K562 (cell line): ENCODE measurements around the gene POTEG. TPM values are rescaled to one million over a fixed set of nuclear protein-coding genes. Genes with fewer than 3 reads are reported as not detected.
"Not testable (repeated sequence)": the region's sequence is repeated elsewhere in the genome, so short reads cannot be mapped to it uniquely, and the experiment has no call there.

Source experiments
- ATAC-seq: fragments of 200-7000 bp; cut with Tn5 transposase; 3 replicates; pipeline ENCODE4 v1.9.1; 2020; ENCODE audit warnings: moderate library complexity
- BruUV-seq: library from RNA; stranded (reverse); fragments of 400-500 nt; replicated peaks from 2 replicates; lab custom pipeline; 2021; lab: Mats Ljungman, UMichigan
- CTCF ChIA-PET: fragments of 300-600 bp; formaldehyde crosslinking; extraction: SDS; loops from one replicate; lab custom pipeline; 2021; ENCODE audit warnings: low intra/inter-chr PET ratio; lab: Yijun Ruan, JAX
- POLR2A ChIA-PET: fragments of 300-600, 350-650 bp; sonication (Branson Sonifier 250); formaldehyde crosslinking; extraction: SDS; loops from one replicate; lab custom pipeline; 2021; ENCODE audit warnings: antibody characterized with exemption, inconsistent platforms; lab: Yijun Ruan, JAX
- DNase-seq, 4 experiments: peaks; one replicate each; pipeline versions ENCODE4 v3.0.0 to v3.0.0-alpha.2; 2011 to 2018; ENCODE audit warnings: low spot score in 3 of 4, mixed read lengths in 3 of 4; ENCODE audit errors: extremely low read depth in 1 of 4
- FAIRE-seq: peaks from 2 replicates; lab custom pipeline; 2011; peaks lifted over from hg19 to GRCh38; lab: Jason Lieb, UNC
- H2AFZ ChIP-seq: 2 replicates; pipeline ENCODE4 v1.6.0; 2011; ENCODE audit warnings: low read depth, low read length, control low read depth, inconsistent platforms
- H3K27ac ChIP-seq: fragments of 200-600 bp; 3 replicates; pipeline ENCODE4 v1.8.0; 2011; ENCODE audit warnings: low read depth, mild to moderate bottlenecking, control low read depth, inconsistent platforms, low read length, moderate library complexity, mixed read lengths; ENCODE audit errors: extremely low read depth
- H3K27me3 ChIP-seq, 2 experiments: fragments of 300-600 bp in 1 of 2; 2 replicates in 1 of 2; 3 replicates in 1 of 2; pipeline versions ENCODE4 v1.6.0 to v1.8.0; 2011; ENCODE audit warnings: inconsistent platforms in 2 of 2, low read length in 2 of 2, mild to moderate bottlenecking in 1 of 2, mixed read lengths in 1 of 2, moderate library complexity in 1 of 2; ENCODE audit not compliant: control insufficient read depth in 2 of 2, insufficient read depth in 2 of 2
- H3K36me3 ChIP-seq: fragments of 300-600 bp; 3 replicates; pipeline ENCODE4 v1.8.0; 2011; ENCODE audit warnings: mild to moderate bottlenecking, low read length, inconsistent platforms; ENCODE audit not compliant: control insufficient read depth, insufficient read depth
- H3K4me1 ChIP-seq, 2 experiments: fragments of 200-600 bp in 1 of 2; replicated peaks in 1 of 2; 2 replicates in 1 of 2; 3 replicates in 1 of 2; pipeline versions ENCODE4 v1.5.1 to v1.8.0; 2011; ENCODE audit warnings: inconsistent platforms in 2 of 2, low read length in 2 of 2, mild to moderate bottlenecking in 1 of 2, mixed read lengths in 1 of 2, moderate library complexity in 1 of 2; ENCODE audit not compliant: control insufficient read depth in 2 of 2, insufficient read depth in 2 of 2
- H3K4me2 ChIP-seq: 2 replicates; pipeline ENCODE4 v1.6.1; 2011; ENCODE audit warnings: low read length, control low read depth, inconsistent platforms, mixed read lengths; ENCODE audit not compliant: insufficient read depth
- H3K4me3 ChIP-seq: fragments of 200-600 bp; sonication (generic), shearing (Covaris generic); 2 replicates; pipeline ENCODE4 v1.5.1; 2016; ENCODE audit warnings: control low read depth, inconsistent platforms
- H3K79me2 ChIP-seq: fragments of 200-600 bp; 3 replicates; pipeline ENCODE4 v1.8.0; 2011; ENCODE audit warnings: low read length, inconsistent platforms; ENCODE audit not compliant: control insufficient read depth, insufficient read depth
- H3K9ac ChIP-seq, 2 experiments: 2 replicates each; pipeline versions ENCODE4 v1.6.0 to v1.6.1; 2011; ENCODE audit warnings: low read depth in 2 of 2, low read length in 2 of 2, control low read depth in 1 of 2, inconsistent platforms in 1 of 2, mild to moderate bottlenecking in 1 of 2, mixed read lengths in 1 of 2; ENCODE audit not compliant: insufficient read depth in 1 of 2
- H3K9me1 ChIP-seq: one replicate; pipeline ENCODE4 v1.6.0; 2011; ENCODE audit warnings: inconsistent platforms, mild to moderate bottlenecking, low read length, moderate library complexity; ENCODE audit not compliant: control insufficient read depth, insufficient read depth
- H3K9me3 ChIP-seq: replicated peaks from 2 replicates; pipeline ENCODE4 v1.5.1; 2011; ENCODE audit warnings: low read depth, low read length, inconsistent platforms; ENCODE audit not compliant: control insufficient read depth, insufficient read depth
- H4K20me1 ChIP-seq: replicated peaks from 2 replicates; pipeline ENCODE4 v1.6.1; 2011; ENCODE audit warnings: low read length, inconsistent platforms, mixed read lengths; ENCODE audit not compliant: control insufficient read depth, insufficient read depth
- WGBS: fragments of 100-300 bp; shearing (Covaris generic); methylation state at CpG from one replicate; pipeline ENCODE4 v1.1.6; 2016; ENCODE audit warnings: low coverage, mixed read lengths; ENCODE audit not compliant: insufficient coverage; ENCODE audit errors: missing lambda C conversion rate; 5-methylcytosine and 5-hydroxymethylcytosine counted together
- in situ Hi-C: fragments of 300-500 bp; cut with MboI; formaldehyde crosslinking; loops from 4 replicates; pipeline ENCODE4 v1.15.0; 2018; ENCODE audit warnings: inconsistent platforms, mixed read lengths
- intact Hi-C: fragments of 100-400 bp; cut with micrococcal nuclease; formaldehyde crosslinking; loops from 2 replicates; pipeline ENCODE4 v1.14.2; 2022
- polyA plus RNA-seq, 8 experiments: library from polyadenylated mRNA; depleted of rRNA in 4 of 8; stranded (reverse) in 5 of 8; unstranded in 3 of 8; fragments of >200 nt; fragmentation: Nextera tagmentation in 2 of 8; fragmentation: Illumina TruSeq in 1 of 8; extraction: Ambion mirVana in 2 of 8; extraction: Trizol in 1 of 8; gene quantifications; 2 replicates each; pipeline versions ENCODE4 v1.2.1 to v1.2.3, GENCODE V29; 2011 to 2014; ENCODE audit warnings: inconsistent platforms in 1 of 8, missing spikeins in 1 of 8
- total RNA-seq, 7 experiments: library from RNA; depleted of rRNA in 6 of 7; stranded (reverse); fragments of >200 nt in 6 of 7; fragmentation: Illumina TruSeq in 2 of 7; extraction: Trizol in 2 of 7; gene quantifications; 2 replicates each; pipeline versions ENCODE4 v1.2.1 to v1.2.3, GENCODE V29; 2011 to 2021; ENCODE audit warnings: low replicate concordance in 1 of 7

The POTEG gene
- total and polyA plus RNA-seq, 9 of the 15 experiments (the other 6 are each of a cell fraction or from before 2014, with no cell fraction given) = not detected

- H3K4me2 ChIP-seq, H3K27ac ChIP-seq, H3K9me3 ChIP-seq, H3K4me1 ChIP-seq, H3K27me3 ChIP-seq, FAIRE-seq, DNase-seq, CTCF ChIA-PET, intact Hi-C loops, in situ Hi-C loops, H3K79me2 ChIP-seq, POLR2A ChIA-PET, H3K9me1 ChIP-seq, H3K9ac ChIP-seq, H3K36me3 ChIP-seq, H4K20me1 ChIP-seq, BruUV-seq, H2AFZ ChIP-seq, H3K4me3 ChIP-seq, ATAC-seq: not testable (repeated sequence)
- 7% methylated on average over 7 of the region's 18 CpGs for WGBS
Observed at GRCh38 chr14:19362323-19362722, 71.8 kb downstream of the POTEG start.

GRCh38 chr14:19361636-19362253, 72.4 kb downstream of the POTEG start:
- BruUV-seq, ATAC-seq, DNase-seq, H3K4me3 ChIP-seq, CTCF ChIA-PET, H3K4me2 ChIP-seq, POLR2A ChIA-PET, H3K79me2 ChIP-seq, H3K36me3 ChIP-seq, H2AFZ ChIP-seq, intact Hi-C loops, H4K20me1 ChIP-seq, H3K9me3 ChIP-seq, FAIRE-seq, H3K9me1 ChIP-seq, H3K27ac ChIP-seq, in situ Hi-C loops, H3K4me1 ChIP-seq, H3K9ac ChIP-seq, H3K27me3 ChIP-seq: not testable (repeated sequence)
- 4% methylated on average over 10 of the region's 38 CpGs for WGBS

GRCh38 chr14:19360937-19361635, 73.1 kb downstream of the POTEG start:
- in situ Hi-C loops, BruUV-seq: not testable (repeated sequence)
- peak; percentile 60; the same call in 2 of the 3 replicates for ATAC-seq

More at GRCh38 chr14:19360937-19361635, 73.1 kb downstream of the POTEG start:
- H3K9me1 ChIP-seq, H3K4me3 ChIP-seq, H3K4me2 ChIP-seq, DNase-seq, H2AFZ ChIP-seq, H4K20me1 ChIP-seq, FAIRE-seq, H3K79me2 ChIP-seq, H3K4me1 ChIP-seq, H3K27me3 ChIP-seq, H3K9me3 ChIP-seq, CTCF ChIA-PET, H3K27ac ChIP-seq, POLR2A ChIA-PET, H3K36me3 ChIP-seq, intact Hi-C loops, H3K9ac ChIP-seq: not testable (repeated sequence)
- WGBS = 5% methylated on average over 5 of the region's 34 CpGs
